H9 (cell line): Measurements from ENCODE around the gene ATRN. TPM values are rescaled to one million over a fixed set of nuclear protein-coding genes. Genes with fewer than 3 reads are reported as not detected.
A peak's percentile ranks its signal among the peaks of the same experiment; 100 is the strongest.

Experiments
- DNase-seq: peaks from one replicate; pipeline ENCODE4 v3.0.0-alpha.2; 2017
- H2AFZ ChIP-seq: one replicate; pipeline ENCODE4 v1.6.1; 2013; ENCODE audit warnings: mild to moderate bottlenecking, low read length, control low read depth, moderate library complexity
- H2AK5ac ChIP-seq: 2 replicates; pipeline ENCODE4 v1.6.1; 2013; ENCODE audit warnings: low read length, control low read depth, mixed read lengths; ENCODE audit not compliant: insufficient read length
- H2BK120ac ChIP-seq: one replicate; pipeline ENCODE4 v1.6.1; 2013; ENCODE audit warnings: low read depth, mild to moderate bottlenecking, low read length, control low read depth, inconsistent platforms; ENCODE audit not compliant: poor library complexity, severe bottlenecking
- H2BK12ac ChIP-seq: 2 replicates; pipeline ENCODE4 v1.6.1; 2013; ENCODE audit warnings: low read length, control low read depth, mixed read lengths, low read depth; ENCODE audit not compliant: insufficient read length
- H2BK15ac ChIP-seq: 2 replicates; pipeline ENCODE4 v1.6.1; 2013; ENCODE audit warnings: low read depth, low read length, control low read depth
- H2BK20ac ChIP-seq: one replicate; pipeline ENCODE4 v1.6.1; 2013; ENCODE audit warnings: low read depth, mild to moderate bottlenecking, low read length, control low read depth, inconsistent platforms; ENCODE audit not compliant: poor library complexity, severe bottlenecking
- H2BK5ac ChIP-seq: 2 replicates; pipeline ENCODE4 v1.6.1; 2013; ENCODE audit warnings: low read length, control low read depth, mixed read lengths; ENCODE audit not compliant: insufficient read length
- H3K14ac ChIP-seq: 2 replicates; pipeline ENCODE4 v1.6.1; 2013; ENCODE audit warnings: low read length, control low read depth; ENCODE audit not compliant: insufficient read depth
- H3K18ac ChIP-seq: 2 replicates; pipeline ENCODE4 v1.6.1; 2013; ENCODE audit warnings: low read depth, mild to moderate bottlenecking, mixed read lengths, low read length, control low read depth; ENCODE audit not compliant: insufficient read length
- H3K23ac ChIP-seq: 2 replicates; pipeline ENCODE4 v1.6.1; 2013; ENCODE audit warnings: low read length, control low read depth, mixed read lengths, low read depth; ENCODE audit not compliant: insufficient read length
- H3K23me2 ChIP-seq: 2 replicates; pipeline ENCODE4 v1.6.1; 2013; ENCODE audit warnings: low read depth, mild to moderate bottlenecking, mixed read lengths, low read length, control low read depth; ENCODE audit not compliant: insufficient read length, poor library complexity, severe bottlenecking
- H3K27ac ChIP-seq: 2 replicates; pipeline ENCODE4 v1.5.1; 2013; ENCODE audit warnings: low read length, control low read depth, mixed read lengths, low read depth; ENCODE audit not compliant: insufficient read length
- H3K27me3 ChIP-seq: 2 replicates; pipeline ENCODE4 v1.6.1; 2013; ENCODE audit warnings: low read length, control low read depth, inconsistent platforms; ENCODE audit not compliant: insufficient read depth
- H3K4ac ChIP-seq: 2 replicates; pipeline ENCODE4 v1.6.1; 2013; ENCODE audit warnings: low read depth, mild to moderate bottlenecking, control low read depth, inconsistent platforms, low read length, moderate library complexity
- H3K4me1 ChIP-seq: 2 replicates; pipeline ENCODE4 v1.6.1; 2013; ENCODE audit warnings: low read length, control low read depth, inconsistent platforms; ENCODE audit not compliant: insufficient read depth
- H3K4me2 ChIP-seq: 2 replicates; pipeline ENCODE4 v1.6.1; 2013; ENCODE audit warnings: low read length, control low read depth, mixed read lengths; ENCODE audit not compliant: insufficient read length, insufficient read depth
- H3K56ac ChIP-seq: 2 replicates; pipeline ENCODE4 v1.6.1; 2013; ENCODE audit warnings: low read depth, mild to moderate bottlenecking, mixed read lengths, low read length, control low read depth; ENCODE audit not compliant: insufficient read length
- H3K79me1 ChIP-seq: 2 replicates; pipeline ENCODE4 v1.6.1; 2013; ENCODE audit warnings: low read depth, mild to moderate bottlenecking, moderate library complexity, low read length, control low read depth, inconsistent platforms; ENCODE audit not compliant: insufficient read depth, poor library complexity, severe bottlenecking
- H3K79me2 ChIP-seq: 2 replicates; pipeline ENCODE4 v1.6.1; 2013; ENCODE audit warnings: low read length, control low read depth, inconsistent platforms; ENCODE audit not compliant: insufficient read depth
- H3K9ac ChIP-seq: 2 replicates; pipeline ENCODE4 v1.6.1; 2013; ENCODE audit warnings: low read length, control low read depth, mixed read lengths; ENCODE audit not compliant: insufficient read length; ENCODE audit errors: extremely low read depth
- H3K9me3 ChIP-seq: one replicate; pipeline ENCODE4 v1.6.1; 2013; ENCODE audit warnings: low read depth, low read length, inconsistent platforms; ENCODE audit not compliant: control insufficient read depth
- H3T11ph ChIP-seq: one replicate; pipeline ENCODE4 v1.6.1; 2013; ENCODE audit warnings: mild to moderate bottlenecking, low read length, control low read depth, inconsistent platforms
- H4K20me1 ChIP-seq: one replicate; pipeline ENCODE4 v1.6.1; 2013; ENCODE audit not compliant: control insufficient read depth, insufficient read length, insufficient read depth
- H4K5ac ChIP-seq: 2 replicates; pipeline ENCODE4 v1.6.1; 2013; ENCODE audit warnings: low read depth, mild to moderate bottlenecking, mixed read lengths, low read length, control low read depth; ENCODE audit not compliant: insufficient read length
- H4K8ac ChIP-seq: replicated peaks from 2 replicates; pipeline ENCODE4 v1.6.1; 2013; ENCODE audit warnings: low read length, control low read depth, mixed read lengths, low read depth; ENCODE audit not compliant: insufficient read length
- H4K91ac ChIP-seq: 2 replicates; pipeline ENCODE4 v1.6.1; 2013; ENCODE audit warnings: low read depth, mild to moderate bottlenecking, moderate library complexity, mixed read lengths, low read length, control low read depth; ENCODE audit not compliant: insufficient read length
- H3K27ac Mint-ChIP-seq, 3 experiments: 2 replicates in 2 of 3; 3 replicates in 1 of 3; pipeline ENCODE4 v1.8.0; 2020 to 2021; ENCODE audit warnings: mixed read lengths in 3 of 3, mild to moderate bottlenecking in 1 of 3, moderate library complexity in 1 of 3
- H3K27me3 Mint-ChIP-seq: 2 replicates; pipeline ENCODE4 v1.8.0; 2021; ENCODE audit warnings: low read depth, mild to moderate bottlenecking, moderate library complexity, mixed read lengths
- H3K36me3 Mint-ChIP-seq, 3 experiments: 2 replicates in 2 of 3; 3 replicates in 1 of 3; pipeline ENCODE4 v1.8.0; 2020 to 2021; ENCODE audit warnings: low read depth in 3 of 3, mixed read lengths in 3 of 3; ENCODE audit not compliant: insufficient read depth in 1 of 3
- H3K4me1 Mint-ChIP-seq, 2 experiments: 2 replicates each; pipeline ENCODE4 v1.8.0; 2020; ENCODE audit warnings: mixed read lengths in 2 of 2
- H3K4me3 Mint-ChIP-seq, 2 experiments: 2 replicates in 1 of 2; 3 replicates in 1 of 2; pipeline ENCODE4 v1.8.0; 2020 to 2021; ENCODE audit warnings: mild to moderate bottlenecking in 2 of 2, mixed read lengths in 2 of 2, moderate library complexity in 1 of 2
- H3K9me3 Mint-ChIP-seq, 2 experiments: 2 replicates in 1 of 2; 3 replicates in 1 of 2; pipeline ENCODE4 v1.8.0; 2020; ENCODE audit warnings: mild to moderate bottlenecking in 2 of 2, mixed read lengths in 2 of 2, moderate library complexity in 1 of 2
- CTCF ChIP-seq: fragments of 200-600 bp; sonication (generic); conservative IDR thresholded peaks from 3 replicates; pipeline ENCODE4 v1.8.0; 2021; ENCODE audit warnings: antibody characterized with exemption, mild to moderate bottlenecking
- WGBS: extraction: QIAGEN DNeasy Blood & Tissue Kit; methylation state at CpG from one replicate; pipeline ENCODE4 v1.1.7; 2013; ENCODE audit warnings: missing lambda C conversion rate, low lambda C conversion rate, mixed read lengths; ENCODE audit not compliant: insufficient read length; ENCODE audit errors: extremely low coverage; 5-methylcytosine and 5-hydroxymethylcytosine counted together
- total RNA-seq: library from RNA; stranded (reverse); gene quantifications from 2 replicates; pipeline ENCODE4 v1.2.1, GENCODE V29; 2021

ATRN gene
- total RNA-seq, 1 experiment from 2014 or later = 23.1 TPM

GRCh38 chr20:3696200-3696599 lies 225.4 kb downstream of the ATRN start:
- Histone ChIP-seq H3K27me3 (no peaks in the 10 kb centered on the region), H3K18ac (no peak overlapping the region), H4K5ac (no peak overlapping the region), H4K91ac (no peak overlapping the region), H3K27ac (no peak overlapping the region), H3T11ph (no peak overlapping the region), H3K79me1 (no peaks in the 10 kb centered on the region), H3K4ac (no peak overlapping the region), H3K4me1 (no peaks in the 10 kb centered on the region), H3K79me2 (no peaks in the 10 kb centered on the region), H2BK5ac (no peak overlapping the region), H2AK5ac (no peak overlapping the region), H2BK120ac (no peak overlapping the region), H3K56ac (no peak overlapping the region), H2BK15ac (no peak overlapping the region), H3K9ac (no peak overlapping the region), H3K14ac (no peak overlapping the region), H2AFZ (no peak overlapping the region), H3K23ac (no peak overlapping the region), H3K4me2 (no peak overlapping the region), H3K23me2 (no peaks in the 10 kb centered on the region), H3K9me3 (no peaks in the 10 kb centered on the region), H2BK12ac (no peak overlapping the region), H4K20me1 (no peaks in the 10 kb centered on the region), H2BK20ac (no peak overlapping the region), H4K8ac (no peak overlapping the region)
- Mint-ChIP-seq H3K4me1 (no peaks in the 10 kb centered on the region), H3K27ac (peak overlapping the region in 1 of 3 experiments; percentile 40; a peak in 1 of 7 replicates), H3K4me3 (no peak overlapping the region), H3K27me3 (no peaks in the 10 kb centered on the region), H3K36me3 (no peaks in the 10 kb centered on the region; a peak in 1 of 7 replicates), H3K9me3 (peaks cover 3% of the 10 kb centered on the region in 2 experiments; a peak in 3 of 5 replicates)
- peak; percentile 68 for TF ChIP-seq CTCF
- no peak for DNase-seq
- no CpG with 5 or more reads among the region's 1 CpG for WGBS
